Suppressor macrophage (primary cell): ENCODE results near the gene RASAL1.
"Not testable (repeated sequence)": the region's sequence is repeated elsewhere in the genome, so short reads cannot be mapped to it uniquely, and the experiment has no call there.

ENCODE experiments used
- DNase-seq, 4 experiments: peaks; one replicate each; pipeline ENCODE4 v3.0.0-alpha.2; 2020 to 2022

RASAL1 gene

DNA sequence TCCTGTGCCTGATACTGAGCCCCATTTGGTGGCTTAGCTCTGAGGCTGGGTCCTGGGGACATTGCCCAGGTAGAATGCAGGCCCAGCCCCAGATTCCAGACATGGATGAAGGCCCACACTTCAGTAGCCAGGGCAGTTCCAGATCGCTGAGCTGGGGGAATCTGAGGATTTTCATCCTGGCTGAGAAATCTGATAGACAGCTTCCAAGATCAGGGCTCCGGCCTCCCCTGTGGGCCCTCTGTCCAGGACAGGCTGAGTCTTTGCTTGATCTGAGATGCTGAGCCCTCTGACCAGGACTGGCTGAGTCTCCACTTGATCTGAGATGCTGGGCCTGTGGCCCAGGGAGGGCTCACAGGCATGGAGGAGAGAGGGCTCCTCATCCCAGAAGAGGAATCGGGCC lies 3.3 kb upstream of the RASAL1 start:
- DNase-seq, result no peak

DNA sequence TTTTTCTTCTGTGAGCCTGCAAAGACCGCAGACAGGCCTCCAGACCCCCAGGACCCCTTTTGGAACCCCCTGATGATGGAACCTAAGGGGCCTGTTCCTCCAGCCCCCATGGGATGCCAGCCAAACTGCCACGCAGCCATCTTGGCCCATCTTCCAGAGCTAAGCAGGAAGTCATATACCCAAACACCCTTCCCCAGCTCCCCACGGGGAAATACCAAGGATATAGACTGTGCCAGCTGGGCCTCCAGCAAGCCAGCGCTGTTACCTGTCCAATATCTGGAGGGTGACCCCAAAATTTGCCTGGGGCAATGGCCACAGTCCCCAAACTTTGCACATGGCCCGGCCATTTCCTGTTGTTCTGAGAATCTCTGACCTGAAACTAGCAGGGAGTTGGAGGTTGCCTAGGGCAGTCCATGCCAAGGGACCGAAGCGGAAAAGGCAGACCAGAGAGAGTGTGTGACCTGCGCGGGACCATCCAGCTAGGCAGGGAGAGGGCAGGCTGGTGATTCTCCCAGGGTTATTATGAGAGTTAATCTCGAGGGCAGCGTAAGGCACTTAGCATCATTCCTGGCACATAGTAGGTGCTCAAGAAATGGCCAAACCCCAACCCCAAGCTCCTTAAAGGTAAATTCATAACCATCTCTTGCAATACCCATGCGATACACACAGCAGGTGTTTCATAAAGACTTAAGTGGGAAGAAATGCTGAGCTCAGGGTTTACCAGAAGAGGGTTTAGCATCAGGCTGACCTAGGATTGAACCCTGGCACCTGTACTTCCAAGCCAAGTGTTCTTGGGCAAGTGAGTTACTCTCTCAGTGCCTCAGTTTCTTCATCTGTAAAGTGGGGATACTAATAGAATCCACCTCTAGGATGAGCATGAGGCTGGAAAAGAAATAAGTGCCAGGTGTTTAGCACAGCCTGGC lies 2.6 kb upstream of the RASAL1 start:
- DNase-seq, result no peak

DNA sequence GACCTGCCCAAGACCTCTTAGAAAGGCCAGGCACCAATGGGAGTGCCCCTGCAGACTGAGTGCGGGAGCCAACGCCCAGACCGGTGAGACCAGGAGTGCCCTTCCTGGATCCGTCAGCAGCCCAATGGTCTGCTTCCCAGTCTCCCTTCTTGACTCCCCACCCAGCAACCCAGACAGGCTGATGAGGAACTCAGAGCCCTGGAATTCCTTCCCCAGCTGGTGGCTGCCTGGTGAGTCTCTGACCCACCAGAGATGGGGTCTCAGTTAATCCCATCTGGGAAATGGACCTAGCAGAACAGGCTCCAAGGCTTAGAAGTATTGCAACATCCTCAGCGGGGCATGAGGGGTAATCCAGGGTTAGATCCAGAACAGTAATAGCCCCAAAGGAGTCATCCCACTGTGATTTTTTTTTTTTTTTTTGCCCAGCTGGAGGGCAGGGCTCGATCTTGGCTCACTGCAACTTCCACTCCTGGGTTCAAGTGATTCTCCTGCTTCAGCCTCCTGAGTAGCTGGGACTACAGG lies 1.5 kb upstream of the RASAL1 start:
- DNase-seq, result peak in 2 of 4 experiments; percentile 18 to 20

DNA sequence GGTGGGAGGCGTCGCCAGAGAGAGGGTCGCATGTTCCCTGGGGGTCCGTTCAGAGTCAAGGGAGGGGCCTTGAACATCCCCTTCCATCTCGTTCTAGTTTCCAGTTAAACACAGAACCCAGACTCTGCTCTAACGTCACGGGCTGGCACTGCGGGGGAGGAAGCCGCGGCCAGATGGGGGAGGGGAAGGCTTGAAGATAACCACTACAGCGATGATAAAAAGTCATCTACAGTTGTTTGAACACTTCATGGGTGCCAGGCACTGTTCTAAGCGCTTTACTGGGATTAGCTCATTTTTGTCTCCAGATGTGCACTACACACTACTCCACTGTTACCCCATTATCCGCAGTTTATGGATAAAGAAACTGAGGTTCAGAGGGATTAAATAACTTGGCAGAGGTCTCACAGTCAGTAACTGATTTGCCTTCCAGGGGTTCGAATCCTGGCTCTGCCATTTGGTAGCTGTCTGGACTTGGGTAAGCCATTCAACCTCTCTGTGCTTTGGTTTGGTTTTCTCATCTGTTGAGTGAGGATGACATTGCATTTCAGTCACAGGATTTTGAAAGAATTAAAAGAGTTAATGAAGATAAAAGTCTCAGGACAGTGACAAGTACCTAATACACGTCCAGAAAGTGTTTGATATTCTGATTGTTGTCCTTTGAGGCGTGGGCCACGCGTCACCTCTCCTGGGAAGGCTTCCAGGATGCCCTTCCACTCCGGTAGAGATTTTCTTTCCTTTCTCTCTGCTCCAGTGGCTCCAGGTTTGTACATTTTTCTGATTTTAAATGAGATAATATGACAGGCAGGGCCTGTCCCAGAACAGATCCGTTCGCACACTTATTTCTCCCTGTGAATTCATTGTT lies 798 bp upstream of the RASAL1 start:
- peak; percentile 79 to 88 (median 84) for DNase-seq

DNA sequence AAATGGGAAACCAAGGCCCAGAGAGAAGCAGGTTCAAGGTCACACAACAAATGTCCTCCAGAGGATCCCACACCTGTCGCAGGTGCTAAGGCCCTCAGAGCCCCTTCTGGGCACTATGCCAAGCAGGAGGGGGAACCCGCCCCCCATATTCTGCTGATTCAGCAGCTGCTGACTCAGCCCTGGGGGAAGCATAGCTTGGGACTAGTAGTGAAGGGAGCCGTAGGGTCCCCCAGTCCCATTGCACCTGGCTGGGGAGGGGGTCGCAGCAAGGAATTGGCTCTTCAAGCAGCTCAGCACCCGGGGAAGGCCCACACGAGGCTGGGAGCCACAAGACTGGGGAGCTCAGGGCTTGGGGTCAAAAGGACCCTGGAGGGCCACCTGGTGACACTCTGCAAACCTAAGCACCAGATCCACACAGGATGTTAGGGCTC lies 1.0 kb downstream of the RASAL1 start:
- no peak for DNase-seq

DNA sequence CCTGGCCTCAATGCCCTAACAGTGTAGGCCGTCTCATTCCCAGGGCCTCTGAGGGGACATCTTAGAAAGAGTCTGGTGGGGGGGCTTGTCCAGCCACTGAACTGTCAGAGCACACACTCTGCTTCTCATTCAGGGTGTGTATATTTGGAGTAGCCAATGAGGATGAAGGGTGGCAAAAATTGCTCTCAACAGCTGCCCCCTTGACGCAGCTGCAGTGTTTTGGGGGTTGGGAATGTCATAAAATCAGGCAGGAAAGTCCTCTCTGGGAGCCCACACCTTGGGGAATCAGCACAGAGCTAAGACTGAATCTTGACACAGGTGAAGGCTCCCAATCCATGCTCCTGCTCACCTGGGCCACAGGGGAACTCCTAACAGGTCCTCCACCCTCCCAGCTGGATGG lies 1.5 kb downstream of the RASAL1 start:
- no peak for DNase-seq

DNA sequence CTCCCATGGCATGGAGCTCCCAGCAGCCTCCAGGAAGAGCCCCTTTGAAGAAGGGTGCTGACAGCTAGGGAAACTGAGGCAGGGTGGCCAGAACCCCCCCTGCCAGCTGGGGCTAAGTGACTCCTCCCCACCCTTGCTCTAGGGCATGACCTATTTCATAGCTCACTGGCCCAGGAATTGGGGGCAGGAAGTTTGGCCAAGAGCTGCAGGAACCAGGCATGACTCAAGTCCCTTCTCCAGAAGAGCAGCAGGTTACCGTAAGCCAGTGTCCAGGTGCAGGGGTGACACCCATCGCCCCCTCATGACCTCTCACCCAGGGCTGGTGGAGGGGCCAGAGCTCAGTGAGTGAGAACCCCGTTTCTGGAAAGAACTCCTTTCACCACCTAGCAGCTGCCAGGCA lies 1.9 kb downstream of the RASAL1 start:
- DNase-seq, result no peak

DNA sequence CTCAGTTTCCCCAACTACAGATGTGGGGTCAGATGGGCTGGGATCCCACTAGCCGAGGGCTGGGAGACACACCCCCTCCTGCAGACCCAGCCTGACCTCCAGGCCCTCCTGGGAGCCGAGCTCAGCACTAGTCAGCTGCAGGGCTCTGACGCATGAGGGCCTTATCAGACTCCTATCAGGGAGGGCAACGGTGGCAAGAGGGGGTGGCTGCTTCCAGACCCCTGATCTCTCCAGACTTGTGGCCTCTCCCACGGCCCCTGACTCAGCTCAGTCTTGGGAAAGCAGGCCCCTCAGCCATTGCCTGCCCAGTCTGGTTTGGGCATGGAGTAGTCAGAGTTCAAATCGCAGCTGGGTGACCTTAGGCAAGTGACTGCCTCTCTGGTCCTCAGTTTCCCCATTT lies 2.5 kb downstream of the RASAL1 start:
- DNase-seq, result no peak

DNA sequence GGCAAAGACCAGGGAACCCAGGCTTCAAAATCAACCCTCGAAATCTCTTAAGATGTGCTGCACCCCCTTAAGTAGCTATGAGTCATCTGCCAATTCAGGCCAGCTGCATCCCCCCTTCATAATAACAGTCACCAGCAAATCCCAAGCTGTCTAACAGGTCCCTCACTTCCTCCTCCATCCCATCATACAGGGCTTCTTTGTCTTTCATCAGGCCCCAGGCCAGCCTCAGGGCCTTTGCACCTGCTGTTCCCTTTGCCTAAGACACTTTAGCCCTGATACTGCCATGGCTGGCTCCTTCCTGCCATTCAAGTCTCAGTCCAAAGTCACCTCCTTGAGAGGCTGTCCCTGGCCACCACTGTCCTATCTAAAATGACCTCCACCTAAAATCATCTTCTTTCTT lies 4.0 kb downstream of the RASAL1 start:
- DNase-seq, result no peak

DNA sequence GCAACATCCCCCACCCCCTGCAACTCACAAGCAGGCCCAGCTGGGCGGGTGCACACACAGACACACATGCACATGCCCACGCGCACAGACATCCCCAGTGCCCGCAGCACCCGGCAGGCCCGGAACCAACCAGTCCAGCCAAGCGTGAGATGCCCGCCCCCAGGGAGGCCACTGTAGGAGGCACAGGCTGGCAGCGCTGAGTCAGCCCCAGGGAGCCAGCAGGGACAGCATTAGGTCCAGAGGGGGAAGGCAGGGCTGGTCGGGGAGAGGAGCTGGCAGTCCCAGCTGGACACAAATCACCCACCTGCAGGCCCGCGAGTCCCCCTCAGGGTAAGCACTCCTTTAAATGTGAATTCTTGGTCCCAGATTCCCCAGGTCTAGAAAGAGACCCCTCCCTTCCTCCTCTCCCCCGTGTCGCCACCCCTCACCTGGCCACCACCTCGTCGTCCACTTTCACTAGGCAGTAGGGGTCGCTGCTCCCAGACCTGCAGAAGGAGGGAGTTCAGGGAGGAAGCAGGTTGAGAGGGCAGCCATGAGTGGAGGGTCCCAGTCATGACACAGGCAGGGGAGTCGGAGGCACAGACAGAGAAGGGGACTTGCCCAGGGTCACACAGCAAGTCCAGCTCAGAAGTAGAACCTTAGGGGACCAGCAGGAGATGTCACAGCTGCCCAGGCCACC lies 5.0 kb downstream of the RASAL1 start:
- DNase-seq, result peak in 3 of 4 experiments; percentile 28 to 49 (median 32)

DNA sequence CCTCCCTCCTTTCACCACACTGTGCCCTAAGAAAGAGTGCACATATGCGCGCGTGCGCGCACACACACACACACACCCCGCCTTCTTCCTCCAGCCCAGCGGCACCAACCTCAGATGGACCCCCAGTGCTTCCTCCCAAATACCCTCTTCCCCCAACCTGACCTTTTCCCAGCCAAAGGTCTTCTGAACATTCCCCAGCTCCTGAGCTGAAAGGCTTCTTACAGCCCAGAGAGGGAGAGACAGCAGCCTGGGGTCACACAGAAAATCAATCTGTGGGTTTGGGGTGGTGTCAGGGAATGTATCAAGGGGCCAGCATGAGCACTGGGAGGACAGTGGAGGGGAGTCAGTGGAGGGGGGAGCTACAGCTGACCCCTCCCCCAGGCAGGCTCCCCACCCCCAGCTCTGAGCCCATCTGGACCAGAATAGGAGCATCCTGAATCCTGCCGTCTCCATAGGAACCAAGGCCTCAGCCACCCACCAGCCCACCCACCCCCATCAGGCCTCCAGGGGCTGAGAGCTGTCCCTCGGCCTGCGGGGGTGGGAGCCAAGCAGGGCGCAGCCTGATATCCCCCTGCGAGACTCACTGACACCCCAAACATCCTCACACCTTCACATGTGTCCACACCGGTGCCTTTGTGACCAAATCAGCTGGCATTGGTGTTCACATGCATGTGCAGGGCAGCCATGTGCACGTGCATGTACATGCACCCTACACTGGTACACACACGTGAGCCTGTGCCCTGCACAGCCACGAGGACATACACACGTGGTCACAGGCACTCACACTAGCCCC lies 5.7 kb downstream of the RASAL1 start:
- no peak for DNase-seq

DNA sequence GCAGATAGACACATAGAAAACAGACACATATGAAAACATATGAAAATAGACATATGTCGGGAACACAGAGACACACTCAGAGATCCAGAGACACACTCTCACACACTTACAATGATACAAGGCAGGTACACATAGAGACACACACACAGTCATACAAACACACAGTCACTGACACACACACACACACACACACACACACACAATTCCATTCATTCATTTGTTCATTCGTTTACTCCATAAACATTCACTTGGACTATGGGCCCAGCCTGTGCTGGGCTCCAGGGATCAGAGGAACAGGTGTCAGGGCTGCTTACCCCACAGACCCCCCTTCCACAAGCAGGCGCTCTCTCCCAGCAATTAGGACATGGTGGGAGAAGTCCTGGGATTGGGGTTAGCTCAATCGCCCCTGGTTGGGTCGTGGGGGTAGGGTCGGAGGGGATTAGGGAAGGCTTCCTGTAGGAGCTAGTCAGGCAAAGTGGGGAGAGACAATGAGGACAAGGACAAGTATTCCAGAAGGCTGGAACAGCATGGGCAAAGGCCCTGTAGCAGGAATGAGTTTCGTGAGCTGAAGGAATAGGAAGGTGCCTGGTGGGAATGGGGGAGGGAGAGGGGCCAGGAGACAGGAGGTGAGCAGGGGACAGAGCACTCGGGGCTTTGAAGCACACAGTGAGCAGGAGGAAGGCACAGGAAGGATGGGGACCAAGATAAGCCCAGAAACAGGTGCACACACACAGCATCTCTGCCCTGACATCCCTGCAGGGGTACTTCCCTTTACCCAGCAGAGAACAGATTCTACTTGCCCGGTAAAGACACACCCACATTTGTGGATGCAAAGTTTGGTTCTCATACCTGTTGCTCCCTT lies 6.5 kb downstream of the RASAL1 start:
- no peak for DNase-seq

DNA sequence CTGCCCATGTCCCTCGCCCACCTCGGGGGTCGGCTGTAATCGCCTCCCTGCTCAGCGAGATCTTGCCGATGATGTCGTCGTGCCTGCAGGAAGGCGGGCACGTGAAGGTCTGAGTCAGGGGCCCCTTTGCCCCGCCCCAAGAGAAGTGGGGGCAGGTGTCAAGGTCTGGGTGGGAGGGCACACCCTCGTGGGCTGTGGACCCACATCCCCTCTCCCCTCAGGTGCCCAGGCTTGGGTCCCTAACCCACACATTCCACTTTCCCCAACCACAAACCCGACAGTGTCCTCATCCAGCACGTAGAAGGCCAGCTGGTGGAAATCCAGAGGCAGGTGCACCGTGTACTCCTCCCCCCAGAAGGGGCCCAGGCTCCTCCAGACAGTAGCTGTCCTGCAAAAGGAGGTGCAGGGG lies 7.8 kb downstream of the RASAL1 start:
- no peak for DNase-seq

DNA sequence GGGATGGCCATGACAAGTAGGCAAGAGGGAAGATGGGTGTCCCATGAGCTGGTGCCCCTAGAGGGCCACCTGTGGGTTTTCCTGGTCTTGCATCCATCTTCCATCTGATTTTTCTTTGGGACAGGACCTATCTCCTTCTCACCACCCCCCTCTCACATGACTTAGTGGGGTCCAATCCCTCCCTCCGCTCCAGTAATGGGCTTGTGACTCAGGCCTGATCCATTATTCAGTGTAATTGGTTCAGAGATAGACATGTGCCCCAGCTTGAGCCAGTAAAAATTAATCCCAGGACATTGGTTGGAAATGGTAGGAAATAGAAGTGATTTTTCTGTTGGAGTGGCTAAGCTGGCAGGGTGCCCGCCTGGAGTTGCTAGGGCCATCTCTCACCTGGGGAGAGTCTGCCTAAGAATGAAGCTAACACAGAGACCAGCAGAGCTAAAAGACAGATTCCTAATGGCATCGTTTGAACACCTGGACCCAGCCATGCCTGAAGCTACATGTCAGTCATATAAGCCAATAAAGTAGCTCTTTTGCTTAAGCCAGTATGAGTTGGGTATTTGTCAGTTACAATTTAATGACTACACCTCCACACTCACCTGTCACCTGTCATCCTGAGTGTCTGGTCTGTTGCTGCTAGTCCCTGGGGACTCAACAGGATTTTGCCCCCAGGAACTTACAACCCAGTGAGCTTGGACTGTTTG lies 14.7 kb downstream of the RASAL1 start:
- no peak for DNase-seq

DNA sequence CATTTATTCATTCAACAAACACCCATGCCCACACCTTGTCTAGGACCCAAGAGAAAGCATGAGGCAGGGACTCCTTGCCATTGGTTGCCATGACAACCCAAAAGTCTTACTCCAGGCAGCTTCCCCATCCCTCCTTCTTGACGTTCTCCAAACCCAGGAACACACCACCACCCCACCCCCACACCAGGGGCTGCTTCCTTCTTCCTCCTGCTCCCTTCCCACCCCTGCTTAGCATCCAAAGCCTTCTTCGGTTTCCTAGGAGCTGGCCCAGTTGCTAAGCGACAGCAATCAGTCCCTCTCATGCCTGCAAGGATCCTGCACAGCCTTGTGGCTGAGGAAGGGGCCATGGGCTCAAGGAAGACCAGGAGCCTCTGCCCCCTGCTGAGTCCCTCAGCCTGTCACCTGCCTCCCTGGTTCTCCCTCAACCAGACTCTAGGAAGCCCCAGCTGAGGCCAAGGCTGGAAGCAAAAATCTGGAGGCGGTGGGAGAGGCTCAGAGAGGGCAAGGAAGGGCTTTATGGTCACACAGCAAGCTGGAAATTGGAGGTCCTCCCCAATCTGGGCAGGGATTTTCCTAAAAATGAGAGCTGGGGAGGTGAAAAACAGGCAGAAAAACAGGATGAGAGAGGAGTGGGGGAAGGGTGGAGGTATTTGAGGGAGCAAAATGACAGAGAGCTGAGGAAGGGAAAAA lies 15.4 kb downstream of the RASAL1 start:
- DNase-seq, result peak in 3 of 4 experiments; percentile 33 to 46 (median 40)

DNA sequence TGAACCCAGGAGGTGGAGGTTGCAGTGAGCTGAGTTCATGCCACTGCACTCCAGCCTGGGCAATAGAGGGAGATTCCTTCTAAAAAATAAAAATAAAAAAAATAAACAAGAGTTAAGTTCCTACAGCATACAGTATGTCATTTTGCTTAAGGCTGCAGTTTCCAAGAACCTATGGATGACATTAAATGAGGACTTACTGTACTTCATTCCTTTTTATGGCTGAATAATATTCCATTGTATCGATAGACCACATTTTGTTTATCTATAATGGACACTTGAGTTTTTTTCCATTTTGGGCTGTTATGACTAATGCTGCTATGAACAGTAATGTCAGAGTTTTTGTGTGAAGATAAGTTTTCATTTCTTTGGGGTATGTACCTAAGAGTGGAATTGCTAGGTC lies 17.4 kb downstream of the RASAL1 start:
- DNase-seq, result no peak

DNA sequence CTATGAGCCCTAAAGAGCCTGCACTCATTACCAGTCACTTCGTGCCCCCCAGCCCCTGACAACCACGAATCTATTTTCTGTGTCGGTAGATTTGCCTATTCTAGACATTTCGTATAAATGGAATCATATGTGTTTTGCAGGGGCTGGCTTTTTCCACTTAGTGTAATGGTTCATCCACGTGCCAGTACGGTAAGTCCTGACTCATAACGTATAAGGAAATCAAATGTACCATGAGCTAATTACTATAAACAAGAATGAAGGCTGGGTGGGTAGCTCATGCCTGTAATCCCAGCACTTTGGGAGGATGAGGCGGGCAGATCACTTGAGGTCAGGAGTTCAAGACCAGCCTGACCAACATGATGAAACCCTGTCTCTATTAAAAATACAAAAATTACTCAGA lies 17.9 kb downstream of the RASAL1 start:
- DNase-seq, result not testable (repeated sequence)

DNA sequence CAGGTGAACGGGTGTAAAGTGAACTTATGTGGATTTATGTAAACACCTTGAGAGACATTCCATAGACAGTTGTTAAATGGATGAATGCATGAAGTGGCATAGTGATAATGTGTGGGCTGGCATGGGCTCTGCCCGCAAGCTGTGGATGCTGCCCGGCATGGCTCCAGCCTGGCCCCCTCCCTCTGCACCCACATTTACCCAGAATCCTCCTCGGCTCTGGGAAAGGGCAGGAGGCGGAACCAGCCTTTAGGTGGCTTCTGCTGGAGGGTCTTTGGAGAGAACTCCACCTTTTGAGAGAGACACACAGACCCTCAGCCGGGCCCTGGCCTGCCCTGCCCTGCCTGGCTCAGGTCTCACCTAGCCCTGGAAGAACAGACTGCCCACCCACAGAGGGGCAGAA lies 18.7 kb downstream of the RASAL1 start:
- no peak for DNase-seq

DNA sequence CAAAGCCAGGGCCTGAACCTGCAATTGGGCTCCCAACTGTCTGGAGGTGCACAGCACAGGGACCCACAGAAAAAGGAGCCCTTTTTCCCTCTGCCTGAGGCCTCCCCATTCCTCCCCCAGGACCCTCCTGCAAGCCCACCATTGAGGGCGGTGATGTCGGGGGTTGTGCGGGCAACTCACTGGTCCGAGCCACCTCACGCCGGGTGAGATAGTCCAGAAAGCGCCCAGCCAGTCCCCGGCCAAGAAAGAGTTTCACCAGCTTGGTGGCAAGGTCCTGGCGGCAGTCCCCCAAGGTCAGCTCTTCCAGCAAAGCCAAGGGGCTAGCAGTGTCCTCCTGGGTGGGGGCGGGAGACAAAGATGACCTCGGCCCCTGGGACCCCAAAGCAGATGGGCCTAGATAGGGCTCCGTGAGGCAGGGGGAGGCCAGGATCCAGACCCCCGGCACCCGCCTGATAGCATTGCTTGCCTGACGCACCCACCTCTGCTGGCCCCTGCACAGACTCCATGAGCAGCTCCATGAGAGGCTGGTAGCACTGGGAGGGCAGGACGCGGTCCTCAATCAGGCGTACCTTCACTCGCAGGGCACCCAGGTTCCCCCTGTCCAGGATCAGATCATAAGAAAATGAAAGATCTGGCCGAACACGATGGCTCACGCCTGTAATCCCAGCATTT lies 20.0 kb downstream of the RASAL1 start:
- DNase-seq, result no peak
